Tibial nerve (tissue), 4 donors: ENCODE measurements around the gene NR2F1-AS1. TPM values are rescaled to one million over a fixed set of nuclear protein-coding genes. Genes with fewer than 3 reads are reported as not detected.

Experiments used
- DNase-seq, 2 donors: peaks; one replicate each; pipeline ENCODE4 v3.0.0-alpha.2; 2019; ENCODE audit warnings: low spot score in 2 of 2
- H3K27ac ChIP-seq, 4 donors: fragments of 200-600 bp; sonication (generic) in 3 of 4; one replicate each; pipeline ENCODE4 v1.5.1; 2017 to 2019; ENCODE audit warnings: mild to moderate bottlenecking in 1 of 4
- H3K27me3 ChIP-seq, 2 donors: fragments of 200-600 bp; sonication (generic) in 1 of 2; one replicate each; pipeline versions ENCODE4 v1.5.1 to v1.6.0; 2017 to 2019
- H3K36me3 ChIP-seq, 3 donors: fragments of 200-600 bp; sonication (generic); one replicate each; pipeline ENCODE4 v1.5.1; 2018 to 2019
- H3K4me1 ChIP-seq, 4 donors: fragments of 200-600 bp; sonication (generic) in 3 of 4; one replicate each; pipeline ENCODE4 v1.5.1; 2017 to 2019
- H3K4me3 ChIP-seq, 4 donors: fragments of 200-600 bp; sonication (generic) in 3 of 4; one replicate each; pipeline ENCODE4 v1.5.1; 2017 to 2019; ENCODE audit warnings: mild to moderate bottlenecking in 1 of 4, moderate library complexity in 1 of 4
- H3K9me3 ChIP-seq, 4 donors: fragments of 200-600 bp; sonication (generic) in 3 of 4; one replicate each; pipeline ENCODE4 v1.5.1; 2017 to 2019
- EP300 ChIP-seq, 2 donors: sonication (generic); formaldehyde crosslinking; IDR thresholded peaks; one replicate each; pipeline ENCODE4 v1.6.1; 2017; ENCODE audit warnings: antibody characterized with exemption in 2 of 2, mild to moderate bottlenecking in 1 of 2
- POLR2A ChIP-seq, 2 donors: fragments of 450-650 bp; IDR thresholded peaks; one replicate each; pipeline ENCODE4 v1.6.1; 2017; ENCODE audit warnings: antibody characterized with exemption in 2 of 2, mild to moderate bottlenecking in 2 of 2, moderate library complexity in 2 of 2
- WGBS, 2 donors: methylation state at CpG; one replicate each; pipeline ENCODE4 v1.1.5; 2018; 5-methylcytosine and 5-hydroxymethylcytosine counted together
- total RNA-seq, 4 donors: library from RNA; depleted of rRNA; stranded (reverse); fragments of >200 nt; gene quantifications; one replicate each; pipeline ENCODE4 v1.1.0, GENCODE V29; 2016
- TF ChIP-seq, protein P1 (sequence below), 5 experiments: fragments of 200-600 bp in 3 of 5; fragments of 450-650 bp in 2 of 5; sonication (generic) in 3 of 5; IDR thresholded peaks; one replicate each; pipeline ENCODE4 v1.5.1; 2016 to 2019; ENCODE audit warnings: antibody characterized with exemption in 5 of 5, mild to moderate bottlenecking in 3 of 5, moderate library complexity in 2 of 5

Gene NR2F1-AS1
- total RNA-seq, 4 donors from 2014 or later, result 13.5 to 38.4 (median 35.4) TPM

DNA sequence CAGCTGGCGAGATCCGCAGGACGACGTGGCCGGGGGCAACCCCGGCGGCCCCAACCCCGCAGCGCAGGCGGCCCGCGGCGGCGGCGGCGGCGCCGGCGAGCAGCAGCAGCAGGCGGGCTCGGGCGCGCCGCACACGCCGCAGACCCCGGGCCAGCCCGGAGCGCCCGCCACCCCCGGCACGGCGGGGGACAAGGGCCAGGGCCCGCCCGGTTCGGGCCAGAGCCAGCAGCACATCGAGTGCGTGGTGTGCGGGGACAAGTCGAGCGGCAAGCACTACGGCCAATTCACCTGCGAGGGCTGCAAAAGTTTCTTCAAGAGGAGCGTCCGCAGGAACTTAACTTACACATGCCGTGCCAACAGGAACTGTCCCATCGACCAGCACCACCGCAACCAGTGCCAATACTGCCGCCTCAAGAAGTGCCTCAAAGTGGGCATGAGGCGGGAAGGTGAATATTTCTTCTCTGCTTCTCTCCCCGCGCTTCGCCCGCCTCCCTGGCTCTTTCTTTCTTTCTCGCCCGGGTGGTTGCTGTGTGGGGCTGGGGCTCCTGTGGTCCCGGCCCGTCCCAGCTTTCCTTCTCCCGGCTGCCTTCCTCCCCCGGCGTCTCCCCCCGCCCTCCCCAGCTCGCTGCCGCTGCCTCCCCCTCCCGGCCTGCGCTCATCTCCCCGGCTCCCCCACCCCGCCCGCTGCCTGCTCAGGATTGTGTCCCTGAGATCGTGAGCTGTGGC, 4.2 kb upstream of the NR2F1-AS1 start:
- Histone ChIP-seq H3K4me3 (peak overlapping the region; percentile 46 to 83 (median 59)), H3K9me3 (no peaks in the 10 kb centered on the region), H3K27ac (peak overlapping the region; percentile 84 to 95 (median 89)), H3K36me3 (peaks cover 0 to 8% (median 0%) of the 10 kb centered on the region in 3 donors), H3K4me1 (peaks cover 0 to 9% (median 4%) of the 10 kb centered on the region in 4 donors), H3K27me3 (peaks cover 0 to 14% of the 10 kb centered on the region in 2 donors)
- TF ChIP-seq, protein P1, sequence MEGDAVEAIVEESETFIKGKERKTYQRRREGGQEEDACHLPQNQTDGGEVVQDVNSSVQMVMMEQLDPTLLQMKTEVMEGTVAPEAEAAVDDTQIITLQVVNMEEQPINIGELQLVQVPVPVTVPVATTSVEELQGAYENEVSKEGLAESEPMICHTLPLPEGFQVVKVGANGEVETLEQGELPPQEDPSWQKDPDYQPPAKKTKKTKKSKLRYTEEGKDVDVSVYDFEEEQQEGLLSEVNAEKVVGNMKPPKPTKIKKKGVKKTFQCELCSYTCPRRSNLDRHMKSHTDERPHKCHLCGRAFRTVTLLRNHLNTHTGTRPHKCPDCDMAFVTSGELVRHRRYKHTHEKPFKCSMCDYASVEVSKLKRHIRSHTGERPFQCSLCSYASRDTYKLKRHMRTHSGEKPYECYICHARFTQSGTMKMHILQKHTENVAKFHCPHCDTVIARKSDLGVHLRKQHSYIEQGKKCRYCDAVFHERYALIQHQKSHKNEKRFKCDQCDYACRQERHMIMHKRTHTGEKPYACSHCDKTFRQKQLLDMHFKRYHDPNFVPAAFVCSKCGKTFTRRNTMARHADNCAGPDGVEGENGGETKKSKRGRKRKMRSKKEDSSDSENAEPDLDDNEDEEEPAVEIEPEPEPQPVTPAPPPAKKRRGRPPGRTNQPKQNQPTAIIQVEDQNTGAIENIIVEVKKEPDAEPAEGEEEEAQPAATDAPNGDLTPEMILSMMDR (IDR thresholded peaks at IDR 0.05), result no peak
- TF ChIP-seq EP300 (IDR thresholded peaks at IDR 0.05) (peak in 1 of 2 donors; percentile 8), POLR2A (IDR thresholded peaks at IDR 0.05) (no peak)
- no peak for DNase-seq
- 0 to 1% methylated on average over 28 to 37 of the region's 70 CpGs for WGBS, 2 donors

DNA sequence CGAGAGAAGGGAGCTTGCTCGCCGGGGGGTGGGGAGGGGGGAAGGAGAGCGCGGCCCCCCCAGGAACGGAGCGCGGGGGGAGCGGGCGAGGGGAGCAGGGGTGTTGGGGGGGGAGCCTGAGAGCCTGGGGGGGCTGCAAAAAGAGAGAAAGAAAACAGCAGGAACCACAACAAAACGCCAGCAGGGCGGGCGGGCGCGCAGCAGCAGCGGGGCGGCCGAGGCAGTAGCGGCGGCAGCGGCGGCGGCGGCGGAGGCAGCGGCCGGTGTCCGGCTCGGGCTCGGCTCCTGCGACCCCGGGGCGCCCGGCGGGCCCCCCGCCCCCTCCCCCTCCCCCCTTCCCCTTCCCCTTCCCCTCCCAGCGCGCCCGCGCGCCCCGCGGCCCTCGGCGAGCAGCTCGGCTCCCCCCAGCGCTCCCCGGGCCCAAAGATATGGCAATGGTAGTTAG, 3.6 kb upstream of the NR2F1-AS1 start:
- peaks cover 0 to 8% (median 2%) of the 10 kb centered on the region in 4 donors for H3K4me1 ChIP-seq
- 1 to 3% methylated on average over 30 to 40 of the region's 48 CpGs for WGBS, 2 donors
- DNase-seq, result no peak

DNA sequence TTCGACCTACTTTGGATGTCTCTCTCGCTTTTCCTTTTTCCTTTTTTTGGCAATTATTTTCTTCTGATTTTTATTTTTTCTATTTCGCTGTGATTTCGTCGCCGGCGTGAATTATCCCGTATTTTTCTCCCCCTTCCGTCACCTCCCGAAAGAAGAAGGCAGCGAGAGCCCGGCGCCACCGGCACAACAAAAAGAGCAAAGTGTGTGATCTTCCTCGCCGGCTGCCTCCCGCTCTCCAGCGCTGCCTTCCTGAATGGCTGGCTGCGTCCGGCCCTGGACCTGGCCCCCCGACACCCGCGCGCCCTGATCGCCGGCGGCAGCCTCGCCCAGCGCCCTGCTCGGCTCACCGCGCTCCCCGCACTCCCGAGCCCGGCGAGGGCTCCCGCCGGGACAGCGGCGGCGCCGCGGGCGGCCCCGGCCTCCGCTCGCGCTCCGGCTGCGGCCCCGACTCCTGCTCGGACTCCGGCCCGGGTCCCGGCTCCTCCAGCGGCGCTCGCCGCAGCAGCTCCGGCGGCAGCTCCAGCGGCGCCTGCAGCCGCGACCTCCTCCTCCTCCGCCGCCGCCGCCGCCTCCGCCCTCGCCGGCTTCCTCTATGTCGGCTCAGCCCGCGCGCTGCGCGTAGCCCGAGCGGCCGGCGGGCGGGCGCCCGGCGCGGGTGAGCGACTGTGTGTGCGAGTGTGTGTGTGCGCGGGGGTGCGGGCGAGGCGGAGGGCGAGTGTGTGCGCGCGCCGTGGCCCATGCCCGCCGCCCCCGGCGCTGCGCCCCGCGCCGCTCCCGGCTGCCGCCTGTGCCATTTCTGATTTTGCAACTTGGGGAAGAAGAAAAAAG, 3.0 kb upstream of the NR2F1-AS1 start:
- Histone ChIP-seq H3K9me3 (no peaks in the 10 kb centered on the region), H3K27ac (peak overlapping the region; percentile 84 to 95 (median 89)), H3K36me3 (peaks cover 0 to 8% (median 0%) of the 10 kb centered on the region in 3 donors), H3K4me1 (peaks cover 0 to 8% (median 2%) of the 10 kb centered on the region in 4 donors), H3K27me3 (peaks cover 0 to 14% of the 10 kb centered on the region in 2 donors), H3K4me3 (peak overlapping the region; percentile 58 to 94 (median 72))
- no peak for DNase-seq
- no peak for TF ChIP-seq EP300 (IDR thresholded peaks at IDR 0.05)
- TF ChIP-seq, protein P1 (IDR thresholded peaks at IDR 0.05), result peak in 1 of 5 experiments; percentile 12
- 0% methylated on average over 46 to 109 of the region's 110 CpGs for WGBS, 2 donors

More for the DNA sequence above, 3.6 kb upstream of the NR2F1-AS1 start:
- H3K4me3 ChIP-seq, result peak overlapping the region in 3 of 4 donors; percentile 58 to 83 (median 60)
- peaks cover 0 to 14% of the 10 kb centered on the region in 2 donors for H3K27me3 ChIP-seq
- TF ChIP-seq POLR2A (IDR thresholded peaks at IDR 0.05), result no peak
- TF ChIP-seq, protein P1 (IDR thresholded peaks at IDR 0.05), result no peak
- no peak for TF ChIP-seq EP300 (IDR thresholded peaks at IDR 0.05)
- peak overlapping the region; percentile 84 to 95 (median 89) for H3K27ac ChIP-seq
- H3K36me3 ChIP-seq, result peaks cover 0 to 8% (median 0%) of the 10 kb centered on the region in 3 donors
- no peaks in the 10 kb centered on the region for H3K9me3 ChIP-seq

DNA sequence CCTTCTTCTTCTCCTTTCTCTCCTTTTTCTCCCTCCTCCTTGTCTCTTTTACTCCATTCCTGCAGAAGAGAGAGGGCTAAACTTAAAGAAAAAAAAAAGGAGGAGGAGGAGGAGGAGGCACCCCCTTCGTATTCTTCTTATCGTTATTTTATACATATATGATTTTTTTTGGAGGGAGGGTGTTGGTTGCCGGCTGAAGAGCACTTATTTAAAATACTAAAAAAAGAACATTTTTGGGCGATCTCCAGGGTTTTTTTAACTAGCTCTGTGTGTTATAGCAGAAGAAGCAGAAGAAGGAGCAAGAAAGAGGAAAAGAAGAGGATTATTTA, 2.4 kb upstream of the NR2F1-AS1 start:
- 0 to 2% methylated on average over 4 of the region's 4 CpGs for WGBS, 2 donors

More for the DNA sequence above, 2.4 kb upstream of the NR2F1-AS1 start:
- Histone ChIP-seq H3K36me3 (peaks cover 0 to 8% (median 0%) of the 10 kb centered on the region in 3 donors), H3K27ac (peak overlapping the region; percentile 84 to 95 (median 86)), H3K9me3 (no peaks in the 10 kb centered on the region), H3K4me3 (peak overlapping the region; percentile 58 to 94 (median 72)), H3K4me1 (peaks cover 0 to 10% (median 4%) of the 10 kb centered on the region in 4 donors), H3K27me3 (peaks cover 0 to 14% of the 10 kb centered on the region in 2 donors)
- TF ChIP-seq POLR2A (IDR thresholded peaks at IDR 0.05) (no peak), EP300 (IDR thresholded peaks at IDR 0.05) (no peak)
- TF ChIP-seq, protein P1 (IDR thresholded peaks at IDR 0.05), result no peak
- DNase-seq, result no peak
